OCI-LY3 (cell line): ENCODE measurements around the gene BIRC7.

Experiments used
- H2AFZ ChIP-seq: fragments of 200-600, 300-600 bp; shearing (Covaris generic); 2 replicates; pipeline ENCODE4 v1.6.0; 2014; ENCODE audit warnings: antibody characterized with exemption, low read depth, low read length
- H3K27ac ChIP-seq: fragments of 200-600, 300-600 bp; sonication (generic); 2 replicates; pipeline ENCODE4 v1.5.1; 2014; ENCODE audit warnings: mild to moderate bottlenecking, low read length, moderate library complexity, mixed read lengths
- H3K27me3 ChIP-seq: fragments of 200-600, 300-600 bp; sonication (generic); 2 replicates; pipeline ENCODE4 v1.6.1; 2014; ENCODE audit warnings: low read depth, low read length, mixed read lengths
- H3K36me3 ChIP-seq: fragments of 200-600, 300-600 bp; sonication (generic); replicated peaks from 2 replicates; pipeline ENCODE3; 2014; ENCODE audit warnings: low read depth, low read length, mixed read lengths
- H3K4me1 ChIP-seq: fragments of 300-600, 200-600 bp; sonication (generic); 2 replicates; pipeline ENCODE4 v1.6.1; 2014; ENCODE audit warnings: low read length, mixed read lengths
- H3K4me2 ChIP-seq: fragments of 200-600, 300-600 bp; sonication (generic); 2 replicates; pipeline ENCODE4 v1.6.1; 2014; ENCODE audit warnings: low read length, mixed read lengths
- H3K4me3 ChIP-seq: fragments of 300-600, 200-600 bp; sonication (generic); 2 replicates; pipeline ENCODE4 v1.5.1; 2014; ENCODE audit warnings: antibody characterized with exemption, mild to moderate bottlenecking, low read length, moderate library complexity
- H3K79me2 ChIP-seq: fragments of 300-600, 200-600 bp; shearing (Covaris generic); 2 replicates; pipeline ENCODE4 v1.6.1; 2014; ENCODE audit warnings: mild to moderate bottlenecking, low read length, mixed read lengths
- H3K9ac ChIP-seq: fragments of 300-600, 200-600 bp; shearing (Covaris generic); 2 replicates; pipeline ENCODE4 v1.6.0; 2014; ENCODE audit warnings: mild to moderate bottlenecking, low read length, moderate library complexity
- H3K9me3 ChIP-seq: fragments of 200-600, 300-600 bp; shearing (Covaris generic); 2 replicates; pipeline ENCODE4 v1.6.1; 2014; ENCODE audit warnings: low read length, mixed read lengths; ENCODE audit not compliant: insufficient read depth
- H4K20me1 ChIP-seq: fragments of 200-600, 300-600 bp; sonication (generic); 2 replicates; pipeline ENCODE4 v1.6.1; 2016; ENCODE audit warnings: low read length, mixed read lengths; ENCODE audit not compliant: insufficient read depth
- EZH2phosphoT487 ChIP-seq: fragments of 200-600 bp; shearing (Covaris generic); IDR thresholded peaks from 2 replicates; pipeline ENCODE4 v1.6.1; 2018; ENCODE audit warnings: antibody characterized with exemption, mixed run types, low read depth
- TF ChIP-seq, protein P1 (sequence below): fragments of 200-600, 300-600 bp; sonication (generic); IDR thresholded peaks from 2 replicates; pipeline ENCODE4 v1.5.1; 2014; ENCODE audit warnings: antibody characterized with exemption, low read length, low read depth

Gene BIRC7

DNA sequence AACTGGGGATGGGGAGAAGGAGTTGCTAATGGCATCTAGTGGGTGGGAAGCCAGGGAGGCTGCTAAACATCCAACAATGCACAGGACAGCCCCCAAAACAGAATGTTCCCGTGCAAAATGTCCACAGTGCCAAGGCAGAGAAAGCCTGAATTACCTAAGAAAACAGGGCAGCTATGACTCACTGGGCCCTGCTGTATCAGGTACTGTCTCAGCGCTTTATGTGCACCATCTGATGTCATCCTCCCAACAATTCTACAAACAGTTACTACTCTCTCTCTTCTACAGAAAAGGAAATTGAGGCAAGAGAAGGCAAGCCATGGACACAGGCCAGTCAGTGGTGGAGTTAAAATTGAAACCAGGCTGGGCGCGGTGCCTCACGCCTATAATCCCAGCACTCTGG, 22.9 kb upstream of the BIRC7 start:
- no peak overlapping the region for H3K9ac ChIP-seq
- TF ChIP-seq EZH2phosphoT487, result no peak
- TF ChIP-seq, protein P1, sequence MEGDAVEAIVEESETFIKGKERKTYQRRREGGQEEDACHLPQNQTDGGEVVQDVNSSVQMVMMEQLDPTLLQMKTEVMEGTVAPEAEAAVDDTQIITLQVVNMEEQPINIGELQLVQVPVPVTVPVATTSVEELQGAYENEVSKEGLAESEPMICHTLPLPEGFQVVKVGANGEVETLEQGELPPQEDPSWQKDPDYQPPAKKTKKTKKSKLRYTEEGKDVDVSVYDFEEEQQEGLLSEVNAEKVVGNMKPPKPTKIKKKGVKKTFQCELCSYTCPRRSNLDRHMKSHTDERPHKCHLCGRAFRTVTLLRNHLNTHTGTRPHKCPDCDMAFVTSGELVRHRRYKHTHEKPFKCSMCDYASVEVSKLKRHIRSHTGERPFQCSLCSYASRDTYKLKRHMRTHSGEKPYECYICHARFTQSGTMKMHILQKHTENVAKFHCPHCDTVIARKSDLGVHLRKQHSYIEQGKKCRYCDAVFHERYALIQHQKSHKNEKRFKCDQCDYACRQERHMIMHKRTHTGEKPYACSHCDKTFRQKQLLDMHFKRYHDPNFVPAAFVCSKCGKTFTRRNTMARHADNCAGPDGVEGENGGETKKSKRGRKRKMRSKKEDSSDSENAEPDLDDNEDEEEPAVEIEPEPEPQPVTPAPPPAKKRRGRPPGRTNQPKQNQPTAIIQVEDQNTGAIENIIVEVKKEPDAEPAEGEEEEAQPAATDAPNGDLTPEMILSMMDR, result no peak

GRCh38 chr20:63214514-63214913, 21.2 kb upstream of the BIRC7 start:
- Histone ChIP-seq H2AFZ (no peak overlapping the region), H3K27ac (no peak overlapping the region), H4K20me1 (peaks cover 37% of the 10 kb centered on the region), H3K4me3 (peak overlapping the region; percentile 98), H3K36me3 (peaks cover 32% of the 10 kb centered on the region), H3K9ac (no peak overlapping the region; the same call in 1 of the 2 replicates), H3K4me1 (peaks cover 14% of the 10 kb centered on the region), H3K27me3 (no peaks in the 10 kb centered on the region), H3K9me3 (no peaks in the 10 kb centered on the region), H3K4me2 (peak overlapping the region; percentile 93), H3K79me2 (peaks cover 65% of the 10 kb centered on the region)
- TF ChIP-seq EZH2phosphoT487, result no peak
- TF ChIP-seq, protein P1, result no peak

More for the DNA sequence above, 22.9 kb upstream of the BIRC7 start:
- Histone ChIP-seq H3K27me3 (no peaks in the 10 kb centered on the region), H3K4me3 (no peak overlapping the region), H3K4me2 (no peak overlapping the region), H2AFZ (no peak overlapping the region), H3K9me3 (no peaks in the 10 kb centered on the region), H4K20me1 (peaks cover 47% of the 10 kb centered on the region), H3K27ac (no peak overlapping the region), H3K36me3 (peaks cover 41% of the 10 kb centered on the region), H3K4me1 (peaks cover 14% of the 10 kb centered on the region), H3K79me2 (peaks cover 82% of the 10 kb centered on the region)

GRCh38 chr20:63215101-63216040, 20.3 kb upstream of the BIRC7 start:
- Histone ChIP-seq H3K36me3 (peaks cover 26% of the 10 kb centered on the region), H3K9me3 (no peaks in the 10 kb centered on the region), H3K79me2 (peaks cover 56% of the 10 kb centered on the region), H2AFZ (no peak overlapping the region), H3K27ac (peak overlapping the region; percentile 54), H3K4me3 (peak overlapping the region; percentile 98), H3K4me2 (peak overlapping the region; percentile 93), H4K20me1 (peaks cover 29% of the 10 kb centered on the region), H3K9ac (peak overlapping the region; percentile 98), H3K27me3 (no peaks in the 10 kb centered on the region), H3K4me1 (peaks cover 14% of the 10 kb centered on the region)
- no peak for TF ChIP-seq EZH2phosphoT487
- TF ChIP-seq, protein P1, result peak; percentile 41
